Measurements from ENCODE around the gene TIAM2.

The TIAM2 gene

GRCh38 chr6:154993710-154994109 lies 1.4 kb upstream of the TIAM2 start:
- Histone ChIP-seq H3K27ac (replicated peaks) (no peak overlapping the region), H3K4me3 (replicated peaks; ENCODE audit: insufficient read depth, low read length) (no peak overlapping the region), H3K27me3 (ENCODE audit: insufficient read depth, poor library complexity, severe bottlenecking) (peaks cover 22% of the 10 kb centered on the region)
- DNase-seq (ENCODE audit: low read depth in 1 of 2, low spot score in 1 of 2) = no peak
- TF ChIP-seq REST (IDR thresholded peaks at IDR 0.05; ENCODE audit: insufficient replicate concordance, low read depth) = no peak
- TF ChIP-seq SPI1 (IDR thresholded peaks at IDR 0.05; ENCODE audit: borderline replicate concordance, low read depth) = no peak

- DNase-seq (ENCODE audit: low read depth in 1 of 2, low spot score in 1 of 2) = no peak
- Histone ChIP-seq H3K4me3 (replicated peaks; ENCODE audit: insufficient read depth, low read length) (no peak overlapping the region), H3K27ac (replicated peaks) (no peak overlapping the region), H3K27me3 (ENCODE audit: insufficient read depth, poor library complexity, severe bottlenecking) (peaks cover 22% of the 10 kb centered on the region)
- no peak for TF ChIP-seq CTCF (IDR thresholded peaks at IDR 0.05; ENCODE audit: insufficient read depth, low read length)
Observed at GRCh38 chr6:154994836-154995253, 270 bp upstream of the TIAM2 start.

GRCh38 chr6:154996016-154996590 lies 988 bp downstream of the TIAM2 start:
- peak overlapping the region; percentile 24; the same call in 1 of the 2 replicates for H3K4me3 ChIP-seq (replicated peaks; ENCODE audit: insufficient read depth, low read length)
- peaks cover 22% of the 10 kb centered on the region for H3K27me3 ChIP-seq (ENCODE audit: insufficient read depth, poor library complexity, severe bottlenecking)
- H3K27ac ChIP-seq (replicated peaks) = no peak overlapping the region
- TF ChIP-seq GABPA (IDR thresholded peaks at IDR 0.05; ENCODE audit: low read depth) (no peak), CTCF (IDR thresholded peaks at IDR 0.05; ENCODE audit: insufficient read depth, low read length) (no peak)
- DNase-seq (ENCODE audit: low read depth in 1 of 2, low spot score in 1 of 2) = no peak

GRCh38 chr6:154996841-154997311 lies 1.8 kb downstream of the TIAM2 start:
- Histone ChIP-seq H3K27me3 (ENCODE audit: insufficient read depth, poor library complexity, severe bottlenecking) (peaks cover 22% of the 10 kb centered on the region), H3K4me3 (replicated peaks; ENCODE audit: insufficient read depth, low read length) (no peak overlapping the region), H3K27ac (replicated peaks) (no peak overlapping the region)
- no peak for DNase-seq (ENCODE audit: low read depth in 1 of 2, low spot score in 1 of 2)
- no peak for TF ChIP-seq REST (IDR thresholded peaks at IDR 0.05; ENCODE audit: insufficient replicate concordance, low read depth)
- no peak for TF ChIP-seq CTCF (IDR thresholded peaks at IDR 0.05; ENCODE audit: insufficient read depth, low read length)
- TF ChIP-seq GABPA (IDR thresholded peaks at IDR 0.05; ENCODE audit: low read depth) = no peak
